Natural killer cell treated with Interleukin-12 subunit alpha and Interleukin-12 subunit beta and Interleukin-15 and Interleukin-18, amount 100 ng/mL, for 72 hours (primary cell): ENCODE results near the gene TBPL1. TPM values are rescaled to one million over a fixed set of nuclear protein-coding genes. Genes with fewer than 3 reads are reported as not detected.
A peak's percentile ranks its signal among the peaks of the same experiment; 100 is the strongest.

Experiments used
- ATAC-seq, 2 donors: fragments of 150-1000 bp; cut with Tn5 transposase in 1 of 2; sonication (Bioruptor Pico), chemical (Tn5 transposase) in 1 of 2; 2 replicates each; pipeline ENCODE4 v1.10.0; 2021
- DNase-seq: peaks from one replicate; pipeline ENCODE4 v3.0.0; 2022; ENCODE audit warnings: low spot score
- H3K27ac Mint-ChIP-seq, 2 donors: 1 replicate in 1 of 2; 2 replicates in 1 of 2; pipeline ENCODE4 v1.8.0; 2022; ENCODE audit warnings: mixed read lengths in 2 of 2, mild to moderate bottlenecking in 1 of 2, moderate library complexity in 1 of 2
- H3K27me3 Mint-ChIP-seq, 2 donors: 1 replicate in 1 of 2; 2 replicates in 1 of 2; pipeline ENCODE4 v1.8.0; 2022; ENCODE audit warnings: mixed read lengths in 2 of 2
- H3K36me3 Mint-ChIP-seq: one replicate; pipeline ENCODE4 v1.8.0; 2022; ENCODE audit warnings: mixed read lengths
- H3K4me1 Mint-ChIP-seq, 2 donors: 1 replicate in 1 of 2; 2 replicates in 1 of 2; pipeline ENCODE4 v1.8.0; 2022; ENCODE audit warnings: low read depth in 2 of 2, mixed read lengths in 2 of 2, mild to moderate bottlenecking in 1 of 2
- H3K4me3 Mint-ChIP-seq: one replicate; pipeline ENCODE4 v1.8.0; 2022; ENCODE audit warnings: mixed read lengths
- H3K9me3 Mint-ChIP-seq: 2 replicates; pipeline ENCODE4 v1.8.0; 2022; ENCODE audit warnings: mixed read lengths
- total RNA-seq, 2 donors: library from RNA; stranded (reverse); gene quantifications; one replicate each; pipeline ENCODE4 v1.2.3, GENCODE V29; 2022

The TBPL1 gene
- total RNA-seq, 2 donors from 2014 or later = 46.6 to 54.4 TPM

DNA sequence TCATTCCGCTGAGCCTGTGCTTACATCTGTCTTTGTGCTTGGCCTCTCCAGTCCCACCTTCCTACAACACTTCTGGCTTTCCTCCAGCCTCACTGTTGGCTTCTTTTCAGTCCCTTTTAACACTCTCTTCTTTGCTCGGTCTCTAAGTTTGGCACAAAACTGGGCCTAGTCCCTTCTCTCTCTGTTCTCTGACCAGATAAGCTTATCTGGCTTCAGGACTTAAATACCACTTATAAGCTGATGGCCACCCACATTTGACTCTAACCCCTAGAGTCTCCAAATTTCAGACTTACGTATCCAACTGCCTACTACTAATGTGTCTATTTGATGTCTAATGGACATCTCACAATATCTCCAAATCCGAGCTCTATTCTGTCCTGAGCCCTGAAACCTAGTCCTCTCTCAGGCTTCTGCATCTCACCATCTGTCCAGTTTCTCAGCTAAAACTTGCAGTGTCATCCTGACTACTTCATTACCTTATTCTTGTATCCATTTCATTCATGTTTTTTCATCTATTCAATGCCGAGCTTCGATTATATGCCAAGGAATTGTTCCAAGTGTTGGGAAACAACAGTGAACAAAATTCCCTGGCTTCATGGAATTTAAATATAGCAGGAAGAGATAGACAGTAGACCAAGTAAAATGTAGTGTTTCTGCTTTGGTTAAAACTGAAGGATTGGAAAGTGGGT lies 40.1 kb downstream of the TBPL1 start:
- no peaks in the 10 kb centered on the region for H3K9me3 Mint-ChIP-seq
- ATAC-seq (no peak), DNase-seq (no peak)
- H3K4me3 Mint-ChIP-seq = no peak overlapping the region
- H3K27ac Mint-ChIP-seq = no peak overlapping the region
- no peaks in the 10 kb centered on the region for H3K27me3 Mint-ChIP-seq
- no peaks in the 10 kb centered on the region for H3K4me1 Mint-ChIP-seq
- no peaks in the 10 kb centered on the region for H3K36me3 Mint-ChIP-seq

GRCh38 chr6:133995296-133995695 lies 42.3 kb downstream of the TBPL1 start:
- Mint-ChIP-seq H3K4me1 (no peaks in the 10 kb centered on the region), H3K27ac (no peak overlapping the region), H3K9me3 (no peaks in the 10 kb centered on the region), H3K4me3 (no peak overlapping the region), H3K36me3 (no peaks in the 10 kb centered on the region), H3K27me3 (no peaks in the 10 kb centered on the region)
- no peak for DNase-seq
- ATAC-seq = no peak

DNA sequence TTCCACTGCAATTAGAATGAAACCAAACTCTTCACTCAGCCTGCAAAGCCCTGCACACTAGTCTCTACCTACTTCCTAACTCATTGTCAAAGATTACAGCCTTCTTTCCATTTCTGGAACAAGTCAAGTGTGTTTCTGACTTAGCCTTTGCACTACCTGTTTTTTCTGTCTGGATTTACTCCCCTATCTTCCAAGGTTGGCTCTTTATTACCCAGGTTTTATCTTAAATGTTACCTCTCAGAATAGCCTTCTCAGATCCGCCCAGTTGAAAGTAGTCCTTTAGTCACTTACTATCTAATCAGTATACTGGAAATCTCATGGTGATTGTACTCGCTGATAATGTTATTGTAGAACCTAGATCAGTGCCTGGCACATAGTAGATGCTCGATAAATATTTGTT lies 42.7 kb downstream of the TBPL1 start:
- DNase-seq = no peak
- no peak for ATAC-seq
- no peaks in the 10 kb centered on the region for H3K27me3 Mint-ChIP-seq
- H3K27ac Mint-ChIP-seq = no peak overlapping the region
- no peak overlapping the region for H3K4me3 Mint-ChIP-seq
- H3K36me3 Mint-ChIP-seq = no peaks in the 10 kb centered on the region
- no peaks in the 10 kb centered on the region for H3K9me3 Mint-ChIP-seq
- no peaks in the 10 kb centered on the region for H3K4me1 Mint-ChIP-seq

GRCh38 chr6:133997267-133997666 lies 44.2 kb downstream of the TBPL1 start:
- no peak for ATAC-seq
- H3K36me3 Mint-ChIP-seq = no peaks in the 10 kb centered on the region
- no peaks in the 10 kb centered on the region for H3K4me1 Mint-ChIP-seq
- H3K27ac Mint-ChIP-seq = no peak overlapping the region
- H3K27me3 Mint-ChIP-seq = peaks cover 0 to under 1% of the 10 kb centered on the region in 2 donors
- H3K4me3 Mint-ChIP-seq = no peak overlapping the region
- DNase-seq = no peak
- no peaks in the 10 kb centered on the region for H3K9me3 Mint-ChIP-seq

- no peak overlapping the region for H3K27ac Mint-ChIP-seq
- H3K4me3 Mint-ChIP-seq = no peak overlapping the region
- no peak for ATAC-seq
- H3K9me3 Mint-ChIP-seq = no peaks in the 10 kb centered on the region
- DNase-seq = no peak
- no peaks in the 10 kb centered on the region for H3K36me3 Mint-ChIP-seq
- H3K4me1 Mint-ChIP-seq = peaks cover 0 to 6% of the 10 kb centered on the region in 2 donors
- H3K27me3 Mint-ChIP-seq = peaks cover 11 to 20% of the 10 kb centered on the region in 2 donors
These were observed 46.3 kb downstream of the TBPL1 start for GRCh38 chr6:133999305-133999704.

- Mint-ChIP-seq H3K4me3 (no peak overlapping the region), H3K36me3 (no peaks in the 10 kb centered on the region), H3K9me3 (no peaks in the 10 kb centered on the region), H3K27ac (no peak overlapping the region), H3K4me1 (peaks cover 0 to 6% of the 10 kb centered on the region in 2 donors), H3K27me3 (peaks cover 11 to 23% of the 10 kb centered on the region in 2 donors)
- DNase-seq (no peak), ATAC-seq (no peak)
These were observed 47.4 kb downstream of the TBPL1 start for GRCh38 chr6:134000443-134000842.

GRCh38 chr6:134002821-134003220 lies 49.8 kb downstream of the TBPL1 start:
- Mint-ChIP-seq H3K4me3 (no peak overlapping the region), H3K36me3 (no peaks in the 10 kb centered on the region), H3K27ac (no peak overlapping the region), H3K27me3 (peaks cover 21 to 36% of the 10 kb centered on the region in 2 donors), H3K9me3 (no peaks in the 10 kb centered on the region), H3K4me1 (peaks cover 0 to 6% of the 10 kb centered on the region in 2 donors)
- peak; percentile 46 to 55 for ATAC-seq
- no peak for DNase-seq

DNA sequence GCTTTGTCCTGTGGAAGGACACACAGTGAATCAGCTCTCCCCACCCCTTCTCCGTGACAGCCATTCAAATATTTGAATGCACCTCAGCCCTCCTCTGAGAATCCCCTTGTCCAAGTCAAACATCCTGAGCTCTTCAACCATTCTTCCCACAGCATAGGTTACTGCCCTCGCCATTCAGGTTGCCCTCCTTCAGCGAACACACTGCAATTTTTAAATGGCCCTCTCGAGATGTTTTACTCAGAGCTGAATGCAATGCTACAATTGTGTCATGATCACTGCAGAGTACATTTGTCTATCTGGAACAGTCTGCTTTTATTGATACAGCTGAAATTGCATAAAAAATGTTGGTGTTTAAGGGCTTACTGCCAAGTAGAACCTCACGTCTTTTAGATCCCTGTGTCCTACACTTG lies 50.5 kb downstream of the TBPL1 start:
- ATAC-seq = no peak
- peaks cover 0 to 6% of the 10 kb centered on the region in 2 donors for H3K4me1 Mint-ChIP-seq
- H3K27me3 Mint-ChIP-seq = peaks cover 21 to 43% of the 10 kb centered on the region in 2 donors
- DNase-seq = no peak
- no peak overlapping the region for H3K27ac Mint-ChIP-seq
- no peaks in the 10 kb centered on the region for H3K9me3 Mint-ChIP-seq
- H3K4me3 Mint-ChIP-seq = no peak overlapping the region
- H3K36me3 Mint-ChIP-seq = no peaks in the 10 kb centered on the region

GRCh38 chr6:134004714-134005113 lies 51.7 kb downstream of the TBPL1 start:
- H3K36me3 Mint-ChIP-seq = no peaks in the 10 kb centered on the region
- no peaks in the 10 kb centered on the region for H3K9me3 Mint-ChIP-seq
- H3K4me1 Mint-ChIP-seq = peaks cover 0 to 6% of the 10 kb centered on the region in 2 donors
- H3K4me3 Mint-ChIP-seq = no peak overlapping the region
- H3K27ac Mint-ChIP-seq = no peak overlapping the region
- ATAC-seq = no peak
- no peak for DNase-seq
- H3K27me3 Mint-ChIP-seq = peaks cover 24 to 49% of the 10 kb centered on the region in 2 donors

GRCh38 chr6:134005800-134006199 lies 52.8 kb downstream of the TBPL1 start:
- Mint-ChIP-seq H3K36me3 (no peaks in the 10 kb centered on the region), H3K9me3 (no peaks in the 10 kb centered on the region), H3K4me3 (no peak overlapping the region), H3K27ac (no peak overlapping the region), H3K27me3 (peaks cover 24 to 49% of the 10 kb centered on the region in 2 donors), H3K4me1 (peaks cover 0 to 6% of the 10 kb centered on the region in 2 donors)
- DNase-seq = no peak
- ATAC-seq = no peak

- no peak for DNase-seq
- no peaks in the 10 kb centered on the region for H3K9me3 Mint-ChIP-seq
- no peaks in the 10 kb centered on the region for H3K36me3 Mint-ChIP-seq
- peak in 1 of 2 donors; percentile 44 for ATAC-seq
- H3K4me1 Mint-ChIP-seq = peaks cover 0 to 6% of the 10 kb centered on the region in 2 donors
- peaks cover 24 to 49% of the 10 kb centered on the region in 2 donors for H3K27me3 Mint-ChIP-seq
- no peak overlapping the region for H3K27ac Mint-ChIP-seq
- no peak overlapping the region for H3K4me3 Mint-ChIP-seq
These were observed 54.1 kb downstream of the TBPL1 start for GRCh38 chr6:134007077-134007476.

DNA sequence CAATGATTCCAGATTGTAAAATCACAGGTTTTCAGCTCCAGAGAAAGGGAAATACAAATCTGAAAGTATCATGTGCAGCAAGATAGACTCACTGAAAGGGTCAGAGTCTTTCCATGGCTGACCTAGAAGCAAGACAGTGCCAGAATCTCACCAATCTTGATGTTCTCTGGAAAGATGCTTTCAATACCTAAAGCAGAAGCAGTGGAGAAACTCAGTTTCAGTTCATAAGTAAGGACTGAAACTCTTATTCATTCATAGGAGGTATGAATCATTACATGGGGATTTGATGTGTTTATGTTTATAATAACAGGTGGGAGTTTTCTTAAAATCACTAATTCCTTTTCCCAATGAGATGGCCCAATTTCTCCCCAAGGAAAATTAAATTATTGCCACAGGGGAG lies 56.9 kb downstream of the TBPL1 start:
- Mint-ChIP-seq H3K36me3 (no peaks in the 10 kb centered on the region), H3K4me3 (no peak overlapping the region), H3K4me1 (no peaks in the 10 kb centered on the region), H3K9me3 (no peaks in the 10 kb centered on the region), H3K27me3 (peaks cover 18 to 37% of the 10 kb centered on the region in 2 donors), H3K27ac (no peak overlapping the region)
- ATAC-seq (no peak), DNase-seq (no peak)

GRCh38 chr6:134010400-134010799 lies 57.4 kb downstream of the TBPL1 start:
- no peaks in the 10 kb centered on the region for H3K36me3 Mint-ChIP-seq
- H3K4me1 Mint-ChIP-seq = no peaks in the 10 kb centered on the region
- DNase-seq (no peak), ATAC-seq (no peak)
- no peaks in the 10 kb centered on the region for H3K9me3 Mint-ChIP-seq
- H3K4me3 Mint-ChIP-seq = no peak overlapping the region
- peaks cover 18 to 35% of the 10 kb centered on the region in 2 donors for H3K27me3 Mint-ChIP-seq
- no peak overlapping the region for H3K27ac Mint-ChIP-seq

DNA sequence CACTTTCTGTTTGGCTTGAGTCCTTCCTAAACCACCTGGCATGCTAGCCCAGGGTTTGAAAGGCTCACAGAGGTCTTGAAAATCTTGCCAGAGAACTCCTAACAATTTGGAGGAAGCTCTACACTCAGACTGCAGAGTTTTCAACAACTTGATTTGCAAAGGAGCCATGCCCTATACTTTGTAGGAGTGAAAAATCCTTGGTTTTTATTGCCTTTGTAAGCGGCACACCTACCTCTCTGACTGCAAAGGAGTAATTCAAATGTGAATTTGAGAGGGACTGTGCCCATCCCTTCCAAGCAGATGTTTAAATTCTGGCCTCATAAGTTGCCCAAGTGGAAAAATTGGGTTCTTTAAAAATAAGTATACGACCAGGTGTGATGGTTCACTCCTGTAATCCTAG lies 58.0 kb downstream of the TBPL1 start:
- no peak for DNase-seq
- Mint-ChIP-seq H3K36me3 (no peaks in the 10 kb centered on the region), H3K4me1 (no peaks in the 10 kb centered on the region), H3K27me3 (peaks cover 15 to 30% of the 10 kb centered on the region in 2 donors), H3K4me3 (no peak overlapping the region), H3K27ac (no peak overlapping the region), H3K9me3 (no peaks in the 10 kb centered on the region)
- no peak for ATAC-seq
